ENCODE measurements around the gene C1orf21. TPM values are rescaled to one million over a fixed set of nuclear protein-coding genes. Genes with fewer than 3 reads are reported as not detected.

Gene C1orf21
- total and polyA plus RNA-seq, 3 experiments from 2014 or later, result 6.8 to 23.4 (median 8.2) TPM

DNA sequence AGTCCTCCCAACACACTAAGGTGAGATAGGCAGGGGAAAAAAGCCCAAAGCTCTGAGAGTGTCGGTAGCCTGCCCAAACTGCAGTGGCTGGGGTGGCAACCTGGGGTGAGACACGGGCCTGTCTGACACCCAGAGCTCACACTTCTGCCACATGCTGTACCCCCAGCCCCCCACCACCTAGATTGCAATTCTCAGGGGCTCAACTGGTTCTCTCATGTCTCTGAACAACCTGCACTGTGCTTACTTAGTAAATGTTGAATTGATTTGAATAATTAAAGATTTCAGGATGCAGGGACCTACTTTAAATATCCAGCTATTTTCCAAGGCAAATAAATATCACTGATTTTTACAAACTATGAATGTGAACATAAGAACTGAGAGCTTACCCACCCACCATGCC is 252.4 kb downstream of the C1orf21 start:
- no peaks in the 10 kb centered on the region for H3K27me3 ChIP-seq (ENCODE audit: insufficient read depth, low read length, poor library complexity, severe bottlenecking)
- Mint-ChIP-seq H3K9me3 (peaks cover 0 to 2% (median 0%) of the 10 kb centered on the region in 5 donors), H3K4me1 (no peaks in the 10 kb centered on the region), H3K27ac (no peak overlapping the region), H3K4me3 (no peak overlapping the region), H3K27me3 (peaks cover 9 to 48% of the 10 kb centered on the region in 2 donors), H3K36me3 (peaks cover 0 to 3% (median 2%) of the 10 kb centered on the region in 3 donors)
- ChIA-PET CTCF (interaction anchor here (1.1 kb wide), 1 partner anchor 25 kb away, joined by 3 read pairs; no protein-coding TSS in a partner anchor), POLR2A (no interaction called here)
- no peaks in the 10 kb centered on the region for H3K9me3 ChIP-seq (ENCODE audit: low read length)
- DNase-seq, result no peak
- no peaks in the 10 kb centered on the region for H3K4me1 ChIP-seq (ENCODE audit: insufficient read depth, low read length)
- no peak overlapping the region for H3K4me3 ChIP-seq (ENCODE audit: low read length)
- no peaks in the 10 kb centered on the region for H3K36me3 ChIP-seq (ENCODE audit: insufficient read depth, low read length)
- no peak overlapping the region for H3K27ac ChIP-seq (ENCODE audit: low read depth, low read length)

DNA sequence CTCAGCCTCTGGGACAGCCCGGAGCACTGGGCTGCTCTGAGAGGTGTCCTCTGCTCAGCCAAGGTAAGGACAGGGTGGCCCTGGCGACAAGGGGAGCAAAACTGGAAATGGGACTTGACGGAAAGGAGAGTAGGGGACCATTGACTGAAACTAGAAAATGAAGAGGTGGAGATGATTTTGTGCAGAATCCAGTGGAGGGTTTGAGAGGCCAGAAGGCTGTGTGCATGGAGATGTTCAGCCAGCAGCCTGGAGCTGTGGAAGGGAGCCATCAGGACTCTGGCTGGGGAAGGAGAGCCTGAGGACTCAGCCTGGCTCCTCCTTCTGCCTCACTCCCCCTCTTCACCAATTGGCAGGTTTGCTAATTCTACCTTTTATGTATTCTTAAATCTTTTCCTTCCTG is 253.7 kb downstream of the C1orf21 start:
- peaks cover 11 to 45% of the 10 kb centered on the region in 2 donors for H3K27me3 Mint-ChIP-seq
- POLR2A ChIA-PET, result no interaction called here
- H3K9me3 Mint-ChIP-seq, result peaks cover 0 to 2% (median 0%) of the 10 kb centered on the region in 5 donors

DNA sequence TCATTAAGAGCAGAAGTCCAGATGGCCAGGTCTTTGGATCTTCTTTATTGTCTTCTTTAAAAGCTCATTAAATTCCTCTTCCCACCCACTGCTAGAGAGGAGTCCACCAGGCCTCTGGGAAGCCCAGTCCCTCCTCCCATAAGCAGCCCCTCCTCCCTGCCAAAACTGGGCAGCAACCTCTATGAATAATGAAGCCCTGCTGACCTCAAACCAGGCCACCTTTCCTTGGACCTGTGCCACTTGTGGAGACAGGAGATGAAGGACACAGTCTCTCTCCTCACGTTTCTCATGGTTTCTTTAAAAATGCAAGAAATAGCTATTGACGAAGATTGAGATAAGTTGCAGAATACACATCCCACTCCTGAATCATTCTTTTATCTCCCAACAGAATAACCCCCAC is 255.1 kb downstream of the C1orf21 start:
- ChIA-PET POLR2A (no interaction called here), CTCF (no interaction called here)
- Histone ChIP-seq H3K9me3 (ENCODE audit: low read length) (no peaks in the 10 kb centered on the region), H3K4me1 (ENCODE audit: insufficient read depth, low read length) (no peaks in the 10 kb centered on the region), H3K36me3 (ENCODE audit: insufficient read depth, low read length) (no peaks in the 10 kb centered on the region), H3K27me3 (ENCODE audit: insufficient read depth, low read length, poor library complexity, severe bottlenecking) (no peaks in the 10 kb centered on the region), H3K4me3 (ENCODE audit: low read length) (no peak overlapping the region), H3K27ac (ENCODE audit: low read depth, low read length) (no peak overlapping the region)
- Mint-ChIP-seq H3K27me3 (peaks cover 12 to 45% of the 10 kb centered on the region in 2 donors), H3K27ac (no peak overlapping the region), H3K36me3 (peaks cover 0 to 3% (median 2%) of the 10 kb centered on the region in 3 donors), H3K4me1 (no peaks in the 10 kb centered on the region), H3K9me3 (peaks cover 0 to 2% (median 0%) of the 10 kb centered on the region in 5 donors), H3K4me3 (no peak overlapping the region)
- no peak for DNase-seq

More for the DNA sequence above, 253.7 kb downstream of the C1orf21 start:
- peaks cover 0 to 3% (median 2%) of the 10 kb centered on the region in 3 donors for H3K36me3 Mint-ChIP-seq
- no peak overlapping the region for H3K4me3 Mint-ChIP-seq
- no peak overlapping the region for H3K4me3 ChIP-seq (ENCODE audit: low read length)
- no peaks in the 10 kb centered on the region for H3K4me1 Mint-ChIP-seq
- CTCF ChIA-PET, result no interaction called here
- no peak for DNase-seq
- H3K27me3 ChIP-seq (ENCODE audit: insufficient read depth, low read length, poor library complexity, severe bottlenecking), result no peaks in the 10 kb centered on the region
- no peaks in the 10 kb centered on the region for H3K9me3 ChIP-seq (ENCODE audit: low read length)
- H3K36me3 ChIP-seq (ENCODE audit: insufficient read depth, low read length), result no peaks in the 10 kb centered on the region
- H3K4me1 ChIP-seq (ENCODE audit: insufficient read depth, low read length), result no peaks in the 10 kb centered on the region
- H3K27ac Mint-ChIP-seq, result no peak overlapping the region
- no peak overlapping the region for H3K27ac ChIP-seq (ENCODE audit: low read depth, low read length)

DNA sequence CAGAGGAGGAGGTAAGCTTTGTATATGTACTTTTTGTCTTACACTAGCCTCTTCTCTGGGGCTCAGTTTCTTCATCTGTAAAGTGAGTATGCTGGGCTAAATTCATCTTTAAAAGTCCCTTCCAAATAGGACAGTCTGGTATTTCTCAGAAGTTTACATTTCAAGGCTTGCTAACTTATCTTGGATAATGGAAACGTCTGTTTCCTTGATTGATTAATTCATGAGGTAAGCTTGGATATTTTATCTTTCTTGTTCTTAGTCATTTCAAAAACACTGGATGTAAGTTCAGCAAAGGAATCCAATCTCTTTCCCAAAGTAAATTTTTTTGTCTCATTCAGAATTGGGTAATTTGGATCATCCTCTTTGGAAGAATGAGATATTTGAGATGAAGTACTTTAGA is 256.8 kb downstream of the C1orf21 start:
- ChIA-PET CTCF (interaction anchor here (0.6 kb wide), 1 partner anchor 213 kb away, joined by 3 read pairs; no protein-coding TSS in a partner anchor), POLR2A (no interaction called here)
- Histone ChIP-seq H3K9me3 (ENCODE audit: low read length) (no peaks in the 10 kb centered on the region), H3K4me1 (ENCODE audit: insufficient read depth, low read length) (no peaks in the 10 kb centered on the region), H3K27ac (ENCODE audit: low read depth, low read length) (no peak overlapping the region), H3K4me3 (ENCODE audit: low read length) (no peak overlapping the region), H3K36me3 (ENCODE audit: insufficient read depth, low read length) (no peaks in the 10 kb centered on the region), H3K27me3 (ENCODE audit: insufficient read depth, low read length, poor library complexity, severe bottlenecking) (no peaks in the 10 kb centered on the region)
- Mint-ChIP-seq H3K9me3 (no peaks in the 10 kb centered on the region), H3K4me3 (no peak overlapping the region), H3K4me1 (no peaks in the 10 kb centered on the region), H3K27ac (no peak overlapping the region), H3K27me3 (peaks cover 21 to 53% of the 10 kb centered on the region in 2 donors), H3K36me3 (peaks cover 0 to 2% (median 2%) of the 10 kb centered on the region in 3 donors)
- no peak for DNase-seq

DNA sequence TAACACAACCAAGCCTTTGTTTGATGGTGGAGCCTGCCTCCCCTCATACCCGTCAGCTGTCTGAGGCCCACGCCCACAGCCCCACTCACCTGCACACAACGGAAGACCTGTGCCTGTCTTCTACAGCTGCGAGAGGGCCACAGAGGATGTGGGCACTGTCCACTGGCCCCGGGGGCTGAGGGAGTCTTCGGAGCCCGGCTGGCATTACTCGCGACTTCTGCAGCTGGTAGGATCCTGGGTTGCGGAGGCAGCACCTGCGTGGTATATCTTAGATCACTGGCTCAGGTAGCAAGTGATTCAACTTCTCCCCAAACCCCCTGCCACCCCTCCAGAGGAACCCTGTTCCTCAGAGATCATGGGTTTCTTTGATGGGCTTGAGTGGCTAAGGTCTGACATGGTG is 257.9 kb downstream of the C1orf21 start:
- no peak for DNase-seq
- no peaks in the 10 kb centered on the region for H3K4me1 Mint-ChIP-seq
- Histone ChIP-seq H3K4me3 (ENCODE audit: low read length) (no peak overlapping the region), H3K27me3 (ENCODE audit: insufficient read depth, low read length, poor library complexity, severe bottlenecking) (no peaks in the 10 kb centered on the region), H3K4me1 (ENCODE audit: insufficient read depth, low read length) (no peaks in the 10 kb centered on the region), H3K9me3 (ENCODE audit: low read length) (no peaks in the 10 kb centered on the region), H3K27ac (ENCODE audit: low read depth, low read length) (no peak overlapping the region), H3K36me3 (ENCODE audit: insufficient read depth, low read length) (no peaks in the 10 kb centered on the region)
- ChIA-PET POLR2A (no interaction called here), CTCF (no interaction called here)
- H3K36me3 Mint-ChIP-seq, result peaks cover 0 to 2% (median 0%) of the 10 kb centered on the region in 3 donors
- no peak overlapping the region for H3K4me3 Mint-ChIP-seq
- peaks cover 22 to 59% of the 10 kb centered on the region in 2 donors for H3K27me3 Mint-ChIP-seq
- no peaks in the 10 kb centered on the region for H3K9me3 Mint-ChIP-seq
- peak overlapping the region in 1 of 8 donors; percentile 71 for H3K27ac Mint-ChIP-seq

DNA sequence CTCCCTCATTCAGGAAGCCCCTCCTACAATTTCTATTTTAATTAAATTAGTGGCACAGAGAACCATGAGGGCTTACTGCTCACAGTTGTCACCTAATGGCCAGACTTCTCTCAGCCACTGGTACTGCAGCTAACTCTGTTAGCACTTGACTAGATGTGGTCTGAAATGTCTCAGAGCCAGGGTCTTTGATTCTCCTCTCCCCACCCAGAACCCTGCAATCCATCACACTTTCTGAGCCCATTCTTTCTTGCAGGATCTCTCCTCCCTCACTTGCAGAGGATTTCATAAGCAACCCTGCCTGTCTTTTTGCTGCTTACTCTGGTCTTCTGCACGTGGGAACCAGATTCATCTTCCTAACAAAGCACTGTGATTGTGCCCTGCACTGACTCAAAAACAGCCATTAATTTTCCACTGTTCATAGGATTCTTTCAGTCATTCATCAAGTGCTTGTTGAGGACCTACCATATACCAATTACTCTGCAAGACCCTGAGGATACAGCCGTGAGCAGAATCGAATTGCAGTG is 259.4 kb downstream of the C1orf21 start:
- H3K4me1 ChIP-seq (ENCODE audit: insufficient read depth, low read length), result no peaks in the 10 kb centered on the region
- Mint-ChIP-seq H3K27ac (peak overlapping the region in 1 of 8 donors; percentile 16), H3K4me1 (no peaks in the 10 kb centered on the region), H3K9me3 (no peaks in the 10 kb centered on the region), H3K27me3 (peaks cover 21 to 59% of the 10 kb centered on the region in 2 donors), H3K4me3 (no peak overlapping the region), H3K36me3 (no peaks in the 10 kb centered on the region)
- DNase-seq, result no peak
- no peak overlapping the region for H3K27ac ChIP-seq (ENCODE audit: low read depth, low read length)
- H3K36me3 ChIP-seq (ENCODE audit: insufficient read depth, low read length), result no peaks in the 10 kb centered on the region
- POLR2A ChIA-PET, result no interaction called here
- no peaks in the 10 kb centered on the region for H3K9me3 ChIP-seq (ENCODE audit: low read length)
- H3K4me3 ChIP-seq (ENCODE audit: low read length), result no peak overlapping the region
- H3K27me3 ChIP-seq (ENCODE audit: insufficient read depth, low read length, poor library complexity, severe bottlenecking), result no peaks in the 10 kb centered on the region
- CTCF ChIA-PET, result no interaction called here

DNA sequence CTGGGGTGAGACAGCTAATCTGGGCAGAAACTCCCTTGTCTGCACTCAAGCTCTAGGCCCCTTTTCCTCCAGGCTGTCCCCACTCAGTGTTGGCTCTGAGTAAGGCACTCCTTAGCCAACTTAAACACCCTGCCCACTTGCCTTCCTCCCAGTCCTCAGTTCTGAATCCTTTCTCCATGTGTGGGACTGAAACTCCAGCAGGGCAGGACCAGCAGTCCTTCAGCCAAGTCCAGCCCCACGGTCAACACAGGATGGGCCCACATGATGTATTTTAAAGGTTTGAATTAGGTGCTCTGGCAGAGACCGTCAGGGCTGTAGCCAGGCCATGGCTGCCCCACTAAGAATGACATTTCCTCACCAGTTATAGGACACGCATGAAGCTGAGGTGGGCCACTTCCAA is 260.0 kb downstream of the C1orf21 start:
- Histone ChIP-seq H3K27me3 (ENCODE audit: insufficient read depth, low read length, poor library complexity, severe bottlenecking) (no peaks in the 10 kb centered on the region), H3K36me3 (ENCODE audit: insufficient read depth, low read length) (no peaks in the 10 kb centered on the region), H3K4me3 (ENCODE audit: low read length) (no peak overlapping the region), H3K9me3 (ENCODE audit: low read length) (no peaks in the 10 kb centered on the region), H3K4me1 (ENCODE audit: insufficient read depth, low read length) (no peaks in the 10 kb centered on the region), H3K27ac (ENCODE audit: low read depth, low read length) (no peak overlapping the region)
- H3K4me1 Mint-ChIP-seq, result no peaks in the 10 kb centered on the region
- no peak for DNase-seq
- H3K4me3 Mint-ChIP-seq, result no peak overlapping the region
- peaks cover 0 to 4% (median 0%) of the 10 kb centered on the region in 5 donors for H3K9me3 Mint-ChIP-seq
- H3K27me3 Mint-ChIP-seq, result peaks cover 20 to 60% of the 10 kb centered on the region in 2 donors
- H3K36me3 Mint-ChIP-seq, result no peaks in the 10 kb centered on the region
- ChIA-PET CTCF (no interaction called here), POLR2A (no interaction called here)
- no peak overlapping the region for H3K27ac Mint-ChIP-seq

DNA sequence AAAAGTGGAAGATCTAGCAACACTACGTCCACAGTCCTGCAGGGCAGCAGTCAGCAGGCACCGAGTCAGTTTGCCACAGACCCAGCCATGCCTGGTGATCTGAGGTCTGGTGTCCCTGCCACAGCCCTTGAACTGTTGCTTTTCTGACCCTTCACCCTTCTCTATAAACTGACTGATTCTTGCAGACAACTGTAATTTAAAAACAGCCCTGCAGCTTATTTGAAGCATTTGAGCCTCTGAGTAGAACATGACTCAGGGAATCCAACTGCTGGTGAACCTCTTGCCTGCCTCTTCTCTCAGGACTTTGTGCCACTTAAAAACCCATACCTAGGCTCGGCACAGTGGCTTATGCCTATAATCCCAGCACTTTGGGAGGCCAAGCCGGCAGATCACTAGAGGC is 260.6 kb downstream of the C1orf21 start:
- Mint-ChIP-seq H3K9me3 (peaks cover 0 to 4% (median 0%) of the 10 kb centered on the region in 5 donors), H3K27ac (no peak overlapping the region), H3K4me3 (no peak overlapping the region), H3K4me1 (no peaks in the 10 kb centered on the region), H3K36me3 (no peaks in the 10 kb centered on the region), H3K27me3 (peaks cover 25 to 55% of the 10 kb centered on the region in 2 donors)
- H3K27me3 ChIP-seq (ENCODE audit: insufficient read depth, low read length, poor library complexity, severe bottlenecking), result no peaks in the 10 kb centered on the region
- POLR2A ChIA-PET, result no interaction called here
- H3K4me1 ChIP-seq (ENCODE audit: insufficient read depth, low read length), result no peaks in the 10 kb centered on the region
- H3K27ac ChIP-seq (ENCODE audit: low read depth, low read length), result no peak overlapping the region
- H3K36me3 ChIP-seq (ENCODE audit: insufficient read depth, low read length), result no peaks in the 10 kb centered on the region
- CTCF ChIA-PET, result no interaction called here
- DNase-seq, result no peak
- no peaks in the 10 kb centered on the region for H3K9me3 ChIP-seq (ENCODE audit: low read length)
- no peak overlapping the region for H3K4me3 ChIP-seq (ENCODE audit: low read length)
